Measurements from ENCODE around the gene SP3.

The SP3 gene

GRCh38 chr2:173956454-173956853 lies 8.7 kb downstream of the SP3 start:
- Histone ChIP-seq H3K27me3 (ENCODE audit: control insufficient read depth, insufficient read depth, low read length) (no peaks in the 10 kb centered on the region), H3K27ac (ENCODE audit: low read depth, low read length) (no peak overlapping the region), H3K4me1 (ENCODE audit: control insufficient read depth, insufficient read depth, low read length) (0 out of 2 replicates have a peak, but pooled peaks cover 5% of the 10 kb centered on the region), H3K36me3 (ENCODE audit: control insufficient read depth, insufficient read depth, low read length) (peaks cover 59% of the 10 kb centered on the region), H3K9me3 (ENCODE audit: control insufficient read depth, insufficient read depth, low read depth, low read length) (peaks cover 11% of the 10 kb centered on the region; the same call in 1 of the 2 replicates), H3K9ac (ENCODE audit: low read length) (no peak overlapping the region), H3K4me3 (ENCODE audit: low read depth, low read length) (no peak overlapping the region)

- Histone ChIP-seq H3K27ac (ENCODE audit: low read depth, low read length) (no peak overlapping the region), H3K9me3 (ENCODE audit: control insufficient read depth, insufficient read depth, low read depth, low read length) (peaks cover 8% of the 10 kb centered on the region; the same call in 1 of the 2 replicates), H3K9ac (ENCODE audit: low read length) (no peak overlapping the region), H3K4me3 (ENCODE audit: low read depth, low read length) (no peak overlapping the region), H3K4me1 (ENCODE audit: control insufficient read depth, insufficient read depth, low read length) (0 out of 2 replicates have a peak, but pooled peaks cover 5% of the 10 kb centered on the region), H3K36me3 (ENCODE audit: control insufficient read depth, insufficient read depth, low read length) (peaks cover 53% of the 10 kb centered on the region), H3K27me3 (ENCODE audit: control insufficient read depth, insufficient read depth, low read length) (no peaks in the 10 kb centered on the region)
Observed at GRCh38 chr2:173955867-173956266, 9.3 kb downstream of the SP3 start.

- H3K27me3 ChIP-seq (ENCODE audit: control insufficient read depth, insufficient read depth, low read length): no peaks in the 10 kb centered on the region
- 0 out of 2 replicates have a peak, but pooled peaks cover 5% of the 10 kb centered on the region for H3K4me1 ChIP-seq (ENCODE audit: control insufficient read depth, insufficient read depth, low read length)
- no peak overlapping the region for H3K4me3 ChIP-seq (ENCODE audit: low read depth, low read length)
- peaks cover 8% of the 10 kb centered on the region; the same call in 1 of the 2 replicates for H3K9me3 ChIP-seq (ENCODE audit: control insufficient read depth, insufficient read depth, low read depth, low read length)
- H3K27ac ChIP-seq (ENCODE audit: low read depth, low read length): no peak overlapping the region
- peaks cover 50% of the 10 kb centered on the region for H3K36me3 ChIP-seq (ENCODE audit: control insufficient read depth, insufficient read depth, low read length)
- no peak overlapping the region for H3K9ac ChIP-seq (ENCODE audit: low read length)
Observed at GRCh38 chr2:173955004-173955403, 10.2 kb downstream of the SP3 start.

DNA sequence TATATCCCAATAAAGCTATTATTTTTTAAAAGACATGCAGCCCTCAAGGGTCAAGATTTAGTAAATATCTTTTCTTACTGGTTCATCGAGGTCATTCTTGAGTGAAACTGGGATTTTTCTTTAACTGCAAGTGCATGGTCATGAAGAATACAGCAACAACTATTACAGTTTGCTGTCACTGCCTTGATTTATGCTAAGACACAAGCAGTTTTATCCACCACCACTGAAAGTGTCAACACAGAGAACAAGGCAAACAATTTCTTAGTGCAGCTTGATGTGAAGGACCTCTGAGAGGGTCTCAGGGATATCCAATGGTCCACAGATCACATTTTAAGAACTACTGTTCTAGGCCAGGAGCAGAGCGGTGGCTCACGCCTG lies 12.1 kb downstream of the SP3 start:
- H3K27me3 ChIP-seq (ENCODE audit: control insufficient read depth, insufficient read depth, low read length): no peaks in the 10 kb centered on the region
- no peak overlapping the region for H3K27ac ChIP-seq (ENCODE audit: low read depth, low read length)
- H3K4me3 ChIP-seq (ENCODE audit: low read depth, low read length): no peak overlapping the region
- peaks cover 50% of the 10 kb centered on the region for H3K36me3 ChIP-seq (ENCODE audit: control insufficient read depth, insufficient read depth, low read length)
- peaks cover 8% of the 10 kb centered on the region; the same call in 1 of the 2 replicates for H3K9me3 ChIP-seq (ENCODE audit: control insufficient read depth, insufficient read depth, low read depth, low read length)
- H3K9ac ChIP-seq (ENCODE audit: low read length): no peak overlapping the region
- 0 out of 2 replicates have a peak, but pooled peaks cover 5% of the 10 kb centered on the region for H3K4me1 ChIP-seq (ENCODE audit: control insufficient read depth, insufficient read depth, low read length)

DNA sequence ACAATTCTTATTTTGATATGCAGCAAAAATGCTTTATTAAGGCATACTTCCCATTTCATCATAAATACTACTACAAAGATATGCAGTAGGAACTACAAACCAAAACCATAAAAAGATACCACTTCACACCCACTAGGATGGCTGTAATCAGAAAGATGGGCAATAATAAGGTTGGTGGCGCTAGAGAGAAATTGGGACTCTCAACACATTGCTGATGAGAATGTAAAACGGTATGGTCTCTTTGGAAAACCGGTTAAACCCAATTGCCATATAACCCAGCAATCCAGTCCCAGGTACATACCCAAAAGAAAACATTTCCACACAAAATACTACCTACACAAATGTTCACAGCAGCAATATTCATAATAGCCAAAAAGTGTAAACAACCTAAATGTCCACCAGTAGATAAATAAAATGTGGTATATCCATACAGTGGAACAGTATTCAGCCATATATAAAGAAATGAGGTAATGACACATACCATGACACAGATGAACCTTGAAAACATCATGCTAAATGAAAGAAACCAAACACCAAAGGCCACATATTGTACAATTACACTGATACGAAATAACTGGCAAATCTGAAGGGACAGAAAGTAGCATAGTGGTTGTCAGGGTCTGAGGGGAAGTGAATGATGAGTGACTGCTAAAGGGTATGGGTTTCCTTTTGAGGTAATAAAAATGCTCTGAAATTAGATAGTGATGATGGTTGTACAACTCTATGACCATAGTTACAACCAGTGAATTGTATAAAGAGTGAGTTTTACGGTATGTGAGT lies 12.7 kb downstream of the SP3 start:
- Histone ChIP-seq H3K4me1 (ENCODE audit: control insufficient read depth, insufficient read depth, low read length) (0 out of 2 replicates have a peak, but pooled peaks cover 4% of the 10 kb centered on the region), H3K36me3 (ENCODE audit: control insufficient read depth, insufficient read depth, low read length) (peaks cover 50% of the 10 kb centered on the region), H3K27me3 (ENCODE audit: control insufficient read depth, insufficient read depth, low read length) (no peaks in the 10 kb centered on the region), H3K27ac (ENCODE audit: low read depth, low read length) (no peak overlapping the region), H3K4me3 (ENCODE audit: low read depth, low read length) (no peak overlapping the region), H3K9ac (ENCODE audit: low read length) (no peak overlapping the region), H3K9me3 (ENCODE audit: control insufficient read depth, insufficient read depth, low read depth, low read length) (peaks cover 8% of the 10 kb centered on the region; the same call in 1 of the 2 replicates)

DNA sequence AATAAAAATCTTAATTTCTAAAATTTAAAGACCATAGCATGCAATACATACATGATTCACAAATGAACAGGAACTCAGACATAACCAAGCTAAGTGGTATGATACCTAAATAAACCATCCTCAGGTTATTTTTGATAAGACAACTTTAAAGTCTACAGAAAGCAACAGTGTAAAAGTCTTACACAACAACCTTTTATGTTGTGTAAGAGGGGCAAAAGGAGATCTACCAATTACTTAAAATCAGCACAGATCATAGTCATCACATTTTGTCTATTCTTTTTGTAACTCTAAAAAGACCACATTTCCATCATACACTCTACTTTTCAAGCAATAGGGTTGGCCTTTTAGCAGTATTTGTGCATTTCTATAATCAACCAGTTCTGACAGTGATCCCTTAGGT lies 16.3 kb downstream of the SP3 start:
- H3K4me1 ChIP-seq (ENCODE audit: control insufficient read depth, insufficient read depth, low read length): no peaks in the 10 kb centered on the region
- no peaks in the 10 kb centered on the region for H3K27me3 ChIP-seq (ENCODE audit: control insufficient read depth, insufficient read depth, low read length)
- H3K36me3 ChIP-seq (ENCODE audit: control insufficient read depth, insufficient read depth, low read length): peaks cover 22% of the 10 kb centered on the region
- no peak overlapping the region for H3K9ac ChIP-seq (ENCODE audit: low read length)
- H3K27ac ChIP-seq (ENCODE audit: low read depth, low read length): no peak overlapping the region
- no peak overlapping the region for H3K4me3 ChIP-seq (ENCODE audit: low read depth, low read length)
- peaks cover 8% of the 10 kb centered on the region; the same call in 1 of the 2 replicates for H3K9me3 ChIP-seq (ENCODE audit: control insufficient read depth, insufficient read depth, low read depth, low read length)

GRCh38 chr2:173948198-173948597 lies 17.0 kb downstream of the SP3 start:
- Histone ChIP-seq H3K4me1 (ENCODE audit: control insufficient read depth, insufficient read depth, low read length) (no peaks in the 10 kb centered on the region), H3K9me3 (ENCODE audit: control insufficient read depth, insufficient read depth, low read depth, low read length) (peaks cover 7% of the 10 kb centered on the region; the same call in 1 of the 2 replicates), H3K36me3 (ENCODE audit: control insufficient read depth, insufficient read depth, low read length) (peaks cover 16% of the 10 kb centered on the region), H3K27me3 (ENCODE audit: control insufficient read depth, insufficient read depth, low read length) (no peaks in the 10 kb centered on the region), H3K4me3 (ENCODE audit: low read depth, low read length) (no peak overlapping the region), H3K9ac (ENCODE audit: low read length) (no peak overlapping the region), H3K27ac (ENCODE audit: low read depth, low read length) (no peak overlapping the region)

GRCh38 chr2:173947131-173947530 lies 18.0 kb downstream of the SP3 start:
- Histone ChIP-seq H3K36me3 (ENCODE audit: control insufficient read depth, insufficient read depth, low read length) (peaks cover 6% of the 10 kb centered on the region), H3K9me3 (ENCODE audit: control insufficient read depth, insufficient read depth, low read depth, low read length) (no peaks in the 10 kb centered on the region), H3K4me3 (ENCODE audit: low read depth, low read length) (no peak overlapping the region), H3K9ac (ENCODE audit: low read length) (no peak overlapping the region), H3K27ac (ENCODE audit: low read depth, low read length) (no peak overlapping the region), H3K4me1 (ENCODE audit: control insufficient read depth, insufficient read depth, low read length) (no peaks in the 10 kb centered on the region), H3K27me3 (ENCODE audit: control insufficient read depth, insufficient read depth, low read length) (no peaks in the 10 kb centered on the region)

GRCh38 chr2:173943738-173944137 lies 21.4 kb downstream of the SP3 start:
- H3K4me1 ChIP-seq (ENCODE audit: control insufficient read depth, insufficient read depth, low read length): peaks cover 26% of the 10 kb centered on the region
- H3K9me3 ChIP-seq (ENCODE audit: control insufficient read depth, insufficient read depth, low read depth, low read length): no peaks in the 10 kb centered on the region
- no peak overlapping the region for H3K4me3 ChIP-seq (ENCODE audit: low read depth, low read length)
- H3K27ac ChIP-seq (ENCODE audit: low read depth, low read length): no peak overlapping the region
- H3K9ac ChIP-seq (ENCODE audit: low read length): no peak overlapping the region
- no peaks in the 10 kb centered on the region for H3K27me3 ChIP-seq (ENCODE audit: control insufficient read depth, insufficient read depth, low read length)
- peaks cover 6% of the 10 kb centered on the region for H3K36me3 ChIP-seq (ENCODE audit: control insufficient read depth, insufficient read depth, low read length)

GRCh38 chr2:173942861-173943523 lies 22.2 kb downstream of the SP3 start:
- Histone ChIP-seq H3K9me3 (ENCODE audit: control insufficient read depth, insufficient read depth, low read depth, low read length) (no peaks in the 10 kb centered on the region), H3K4me1 (ENCODE audit: control insufficient read depth, insufficient read depth, low read length) (peaks cover 26% of the 10 kb centered on the region), H3K9ac (ENCODE audit: low read length) (no peak overlapping the region), H3K27ac (ENCODE audit: low read depth, low read length) (no peak overlapping the region), H3K27me3 (ENCODE audit: control insufficient read depth, insufficient read depth, low read length) (no peaks in the 10 kb centered on the region), H3K4me3 (ENCODE audit: low read depth, low read length) (no peak overlapping the region), H3K36me3 (ENCODE audit: control insufficient read depth, insufficient read depth, low read length) (peaks cover 6% of the 10 kb centered on the region)

GRCh38 chr2:173941567-173941966 lies 23.6 kb downstream of the SP3 start:
- no peaks in the 10 kb centered on the region for H3K9me3 ChIP-seq (ENCODE audit: control insufficient read depth, insufficient read depth, low read depth, low read length)
- peaks cover 33% of the 10 kb centered on the region for H3K4me1 ChIP-seq (ENCODE audit: control insufficient read depth, insufficient read depth, low read length)
- H3K4me3 ChIP-seq (ENCODE audit: low read depth, low read length): no peak overlapping the region
- peaks cover under 1% of the 10 kb centered on the region; the same call in 1 of the 2 replicates for H3K36me3 ChIP-seq (ENCODE audit: control insufficient read depth, insufficient read depth, low read length)
- H3K27me3 ChIP-seq (ENCODE audit: control insufficient read depth, insufficient read depth, low read length): no peaks in the 10 kb centered on the region
- no peak overlapping the region for H3K27ac ChIP-seq (ENCODE audit: low read depth, low read length)
- no peak overlapping the region for H3K9ac ChIP-seq (ENCODE audit: low read length)
